Keratinocyte (primary cell): Measurements from ENCODE around the gene DDAH2. TPM values are rescaled to one million over a fixed set of nuclear protein-coding genes. Genes with fewer than 3 reads are reported as not detected.

Source experiments
- DNase-seq: peaks from one replicate; pipeline ENCODE4 v3.0.0-alpha.2; 2011; ENCODE audit warnings: low read depth, missing footprints, low spot score
- FAIRE-seq: peaks from 2 replicates; lab custom pipeline; 2011; peaks lifted over from hg19 to GRCh38; lab: Jason Lieb, UNC
- H2AFZ ChIP-seq: 2 replicates; pipeline ENCODE4 v1.6.0; 2012; ENCODE audit warnings: low read length, control low read depth, inconsistent platforms; ENCODE audit not compliant: control insufficient read depth
- H3K27ac ChIP-seq: 2 replicates; pipeline ENCODE4 v1.5.1; 2011; ENCODE audit warnings: low read length; ENCODE audit not compliant: control insufficient read depth, insufficient read depth
- H3K27me3 ChIP-seq: 3 replicates; pipeline ENCODE4 v1.6.0; 2011; ENCODE audit warnings: low read length; ENCODE audit not compliant: control insufficient read depth, insufficient read depth; ENCODE audit errors: extremely low read depth
- H3K36me3 ChIP-seq, 2 experiments: 2 replicates in 1 of 2; 3 replicates in 1 of 2; pipeline ENCODE4 v1.5.1; 2011; ENCODE audit warnings: low read length in 2 of 2, mild to moderate bottlenecking in 1 of 2; ENCODE audit not compliant: control insufficient read depth in 2 of 2, insufficient read depth in 2 of 2; ENCODE audit errors: extremely low read depth in 1 of 2
- H3K4me1 ChIP-seq: 3 replicates; pipeline ENCODE4 v1.5.1; 2011; ENCODE audit warnings: low read length; ENCODE audit not compliant: control insufficient read depth, insufficient read depth; ENCODE audit errors: extremely low read depth
- H3K4me2 ChIP-seq: 3 replicates; pipeline ENCODE4 v1.6.0; 2011; ENCODE audit warnings: low read depth, low read length; ENCODE audit not compliant: control insufficient read depth, insufficient read depth; ENCODE audit errors: extremely low read depth
- H3K4me3 ChIP-seq, 3 experiments: fragments of 200-600 bp in 1 of 3; sonication (generic) in 1 of 3; 2 replicates in 2 of 3; 3 replicates in 1 of 3; pipeline ENCODE4 v1.5.1; 2011 to 2016; ENCODE audit warnings: low read length in 3 of 3, mild to moderate bottlenecking in 3 of 3, control low read depth in 2 of 3, inconsistent platforms in 1 of 3, low read depth in 1 of 3, mixed read lengths in 1 of 3, mixed run types in 1 of 3, moderate library complexity in 1 of 3; ENCODE audit not compliant: control insufficient read depth in 2 of 3, insufficient read depth in 2 of 3; ENCODE audit errors: extremely low read depth in 1 of 3
- H3K79me2 ChIP-seq: 2 replicates; pipeline ENCODE4 v1.6.0; 2012; ENCODE audit warnings: low read length; ENCODE audit not compliant: control insufficient read depth, insufficient read depth
- H3K9ac ChIP-seq: 3 replicates; pipeline ENCODE4 v1.6.0; 2011; ENCODE audit warnings: low read length; ENCODE audit not compliant: control insufficient read depth, insufficient read depth; ENCODE audit errors: extremely low read depth
- H3K9me1 ChIP-seq: 3 replicates; pipeline ENCODE4 v1.6.0; 2011; ENCODE audit warnings: low read length; ENCODE audit not compliant: control insufficient read depth, insufficient read depth; ENCODE audit errors: extremely low read depth
- H3K9me3 ChIP-seq: 2 replicates; pipeline ENCODE4 v1.5.1; 2012; ENCODE audit warnings: low read depth, low read length; ENCODE audit not compliant: control insufficient read depth
- H4K20me1 ChIP-seq: 3 replicates; pipeline ENCODE4 v1.6.0; 2011; ENCODE audit warnings: low read length; ENCODE audit not compliant: control insufficient read depth, insufficient read depth; ENCODE audit errors: extremely low read depth
- EZH2 ChIP-seq: IDR thresholded peaks from one replicate; pipeline ENCODE4 v1.6.1; 2012; ENCODE audit warnings: inconsistent platforms, mild to moderate bottlenecking, low read length, moderate library complexity
- dilution Hi-C: fragments of 300-500 bp; cut with MboI; formaldehyde crosslinking; loops from one replicate; pipeline ENCODE4 v1.7.0; 2020; ENCODE audit warnings: low sequenced_read_pairs; ENCODE audit not compliant: extremely low pct_ligation_motif_present
- polyA plus RNA-seq, 5 experiments: library from polyadenylated mRNA; depleted of rRNA in 3 of 5; stranded (reverse) in 3 of 5; stranded (forward) in 1 of 5; unstranded in 1 of 5; fragments of >200 nt; gene quantifications; 1 replicate in 1 of 5; 2 replicates in 3 of 5; 3 replicates in 1 of 5; pipeline versions ENCODE4 v1.2.1 to v1.2.3, GENCODE V29; 2011 to 2012; ENCODE audit warnings: missing spikeins in 2 of 5, low read depth in 1 of 5, low replicate concordance in 1 of 5
- TF ChIP-seq, protein P1 (sequence below), 3 experiments: IDR thresholded peaks in 1 of 3; conservative IDR thresholded peaks in 1 of 3; optimal IDR thresholded peaks in 1 of 3; 2 replicates in 2 of 3; 3 replicates in 1 of 3; pipeline versions ENCODE3 to v1.5.1; 2011; ENCODE audit warnings: low read length in 3 of 3, mild to moderate bottlenecking in 3 of 3, moderate library complexity in 2 of 3, control low read depth in 1 of 3, inconsistent platforms in 1 of 3; ENCODE audit not compliant: insufficient read depth in 2 of 3; ENCODE audit errors: extremely low read depth in 1 of 3

DDAH2 gene
- polyA plus RNA-seq, 1 donor (not counting 4 experiments of a cell fraction or from before 2014, with no cell fraction given) = 3.0 TPM

GRCh38 chr6:31764198-31764597, 35.1 kb upstream of the DDAH2 start:
- Histone ChIP-seq H3K4me3 (no peak overlapping the region), H3K4me1 (peaks cover 5% of the 10 kb centered on the region), H3K27ac (no peak overlapping the region), H2AFZ (no peak overlapping the region), H3K27me3 (no peaks in the 10 kb centered on the region), H3K4me2 (no peak overlapping the region), H4K20me1 (no peaks in the 10 kb centered on the region), H3K36me3 (peaks cover 6 to 13% of the 10 kb centered on the region in 2 experiments), H3K79me2 (no peaks in the 10 kb centered on the region), H3K9me3 (no peaks in the 10 kb centered on the region), H3K9ac (no peak overlapping the region), H3K9me1 (no peaks in the 10 kb centered on the region)
- no peak for FAIRE-seq
- TF ChIP-seq EZH2 = no peak
- TF ChIP-seq, protein P1, sequence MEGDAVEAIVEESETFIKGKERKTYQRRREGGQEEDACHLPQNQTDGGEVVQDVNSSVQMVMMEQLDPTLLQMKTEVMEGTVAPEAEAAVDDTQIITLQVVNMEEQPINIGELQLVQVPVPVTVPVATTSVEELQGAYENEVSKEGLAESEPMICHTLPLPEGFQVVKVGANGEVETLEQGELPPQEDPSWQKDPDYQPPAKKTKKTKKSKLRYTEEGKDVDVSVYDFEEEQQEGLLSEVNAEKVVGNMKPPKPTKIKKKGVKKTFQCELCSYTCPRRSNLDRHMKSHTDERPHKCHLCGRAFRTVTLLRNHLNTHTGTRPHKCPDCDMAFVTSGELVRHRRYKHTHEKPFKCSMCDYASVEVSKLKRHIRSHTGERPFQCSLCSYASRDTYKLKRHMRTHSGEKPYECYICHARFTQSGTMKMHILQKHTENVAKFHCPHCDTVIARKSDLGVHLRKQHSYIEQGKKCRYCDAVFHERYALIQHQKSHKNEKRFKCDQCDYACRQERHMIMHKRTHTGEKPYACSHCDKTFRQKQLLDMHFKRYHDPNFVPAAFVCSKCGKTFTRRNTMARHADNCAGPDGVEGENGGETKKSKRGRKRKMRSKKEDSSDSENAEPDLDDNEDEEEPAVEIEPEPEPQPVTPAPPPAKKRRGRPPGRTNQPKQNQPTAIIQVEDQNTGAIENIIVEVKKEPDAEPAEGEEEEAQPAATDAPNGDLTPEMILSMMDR (optimal IDR thresholded peaks at IDR 0.05 in 1 of 3, IDR thresholded peaks at IDR 0.05 in 1 of 3, conservative IDR thresholded peaks at IDR 0.05 in 1 of 3; ENCODE audit: extremely low read depth in 1 of 3, insufficient read depth in 2 of 3, low read length in 3 of 3) = no peak
- DNase-seq = no peak
- dilution Hi-C loops = no loop called here

- peaks cover 5% of the 10 kb centered on the region for H3K4me1 ChIP-seq
- H3K9ac ChIP-seq = no peak overlapping the region
- no peak overlapping the region for H3K27ac ChIP-seq
- no peak overlapping the region for H3K4me2 ChIP-seq
- no peaks in the 10 kb centered on the region for H4K20me1 ChIP-seq
- no peak for DNase-seq
- H2AFZ ChIP-seq = no peak overlapping the region
- dilution Hi-C loops = no loop called here
- TF ChIP-seq EZH2 = no peak
- TF ChIP-seq, protein P1 (optimal IDR thresholded peaks at IDR 0.05 in 1 of 3, IDR thresholded peaks at IDR 0.05 in 1 of 3, conservative IDR thresholded peaks at IDR 0.05 in 1 of 3; ENCODE audit: extremely low read depth in 1 of 3, insufficient read depth in 2 of 3, low read length in 3 of 3) = peak in 1 of 3 experiments; percentile 55
- no peak overlapping the region for H3K4me3 ChIP-seq
- no peaks in the 10 kb centered on the region for H3K79me2 ChIP-seq
- peaks cover 6 to 13% of the 10 kb centered on the region in 2 experiments for H3K36me3 ChIP-seq
- H3K27me3 ChIP-seq = no peaks in the 10 kb centered on the region
- H3K9me1 ChIP-seq = no peaks in the 10 kb centered on the region
- no peaks in the 10 kb centered on the region for H3K9me3 ChIP-seq
- peak; percentile 68 for FAIRE-seq
Measured at GRCh38 chr6:31763619-31763940, 34.5 kb upstream of the DDAH2 start.
